PC-9 (cell line): Measurements from ENCODE around the gene ALOXE3. TPM values are rescaled to one million over a fixed set of nuclear protein-coding genes. Genes with fewer than 3 reads are reported as not detected.

Experiments
- Bru-seq: library from RNA; stranded (reverse); fragments of 400-500 nt; gene quantifications from one replicate; lab custom pipeline; 2021; lab: Mats Ljungman, UMichigan
- BruChase-seq, 2 experiments: library from RNA; stranded (reverse); fragments of 400-500 nt; gene quantifications; one replicate each; lab custom pipeline; 2021; lab: Mats Ljungman, UMichigan
- BruUV-seq: library from RNA; stranded (reverse); fragments of 400-500 nt; replicated peaks from 2 replicates; lab custom pipeline; 2021; lab: Mats Ljungman, UMichigan
- CTCF ChIA-PET: fragments of 300-600 bp; sonication (Branson Sonifier 250); formaldehyde crosslinking; loops from one replicate; lab custom pipeline; 2022; ENCODE audit warnings: antibody characterized with exemption; lab: Charles Lee
- POLR2A ChIA-PET: fragments of 300-600 bp; sonication (Branson Sonifier 250); formaldehyde crosslinking; loops from one replicate; lab custom pipeline; 2022; ENCODE audit warnings: antibody characterized with exemption; ENCODE audit not compliant: unreplicated experiment; lab: Charles Lee
- DNase-seq, 2 experiments: peaks; one replicate each; pipeline versions ENCODE4 v3.0.0 to v3.0.0-alpha.2; 2015 to 2022; ENCODE audit warnings: mixed read lengths in 1 of 2
- H2AFZ ChIP-seq: fragments of 200-600 bp; sonication (generic); 2 replicates; pipeline ENCODE4 v1.8.1; 2017; ENCODE audit warnings: antibody characterized with exemption
- H3F3A ChIP-seq: fragments of 200-600 bp; sonication (generic); 2 replicates; pipeline ENCODE4 v1.8.1; 2017; ENCODE audit warnings: antibody characterized with exemption, mild to moderate bottlenecking, low read depth; ENCODE audit not compliant: insufficient read depth
- H3K27ac ChIP-seq: fragments of 200-600 bp; sonication (generic); 2 replicates; pipeline ENCODE4 v1.6.1; 2016; ENCODE audit warnings: mixed run types
- H3K27me3 ChIP-seq: fragments of 200-600 bp; sonication (generic); 2 replicates; pipeline ENCODE4 v1.6.1; 2016; ENCODE audit warnings: low read depth, mixed run types; ENCODE audit not compliant: insufficient read depth
- H3K36me3 ChIP-seq: fragments of 200-600 bp; sonication (generic); 2 replicates; pipeline ENCODE4 v1.6.1; 2016; ENCODE audit warnings: low read depth, mixed run types
- H3K4me1 ChIP-seq: fragments of 200-600 bp; sonication (generic); replicated peaks from 2 replicates; pipeline ENCODE4 v1.6.1; 2016; ENCODE audit warnings: mixed run types; ENCODE audit not compliant: insufficient read depth
- H3K4me2 ChIP-seq: fragments of 200-600 bp; sonication (generic); 2 replicates; pipeline ENCODE4 v1.6.1; 2017; ENCODE audit warnings: mixed run types
- H3K4me3 ChIP-seq: fragments of 200-600 bp; sonication (generic); 2 replicates; pipeline ENCODE4 v1.6.1; 2016; ENCODE audit warnings: mixed run types
- H3K79me2 ChIP-seq: fragments of 200-600 bp; sonication (generic); 2 replicates; pipeline ENCODE4 v1.6.1; 2017; ENCODE audit warnings: low read depth, mixed run types
- H3K9me2 ChIP-seq: fragments of 200-600 bp; sonication (generic); 2 replicates; pipeline ENCODE4 v1.8.1; 2017; ENCODE audit warnings: mild to moderate bottlenecking; ENCODE audit not compliant: insufficient read depth
- H3K9me3 ChIP-seq: fragments of 200-600 bp; sonication (generic); 2 replicates; pipeline ENCODE4 v1.8.1; 2016; ENCODE audit warnings: low read depth; ENCODE audit not compliant: insufficient read depth
- H4K20me1 ChIP-seq: fragments of 200-600 bp; sonication (generic); 2 replicates; pipeline ENCODE4 v1.8.1; 2017; ENCODE audit not compliant: insufficient read depth
- EZH2 ChIP-seq: fragments of 200-600 bp; sonication (generic); IDR thresholded peaks from 2 replicates; pipeline ENCODE4 v1.8.0; 2017; ENCODE audit warnings: antibody characterized with exemption, low read depth
- intact Hi-C: fragments of 100-400 bp; cut with micrococcal nuclease; formaldehyde crosslinking; loops from one replicate; pipeline ENCODE4 v1.10.0; 2022; ENCODE audit not compliant: unreplicated experiment
- long read RNA-seq: library from polyadenylated mRNA; stranded (forward); transcript quantifications from one replicate; pipeline ENCODE4 v2.0.0, GENCODE V29; 2022
- total RNA-seq: library from RNA; stranded (reverse); gene quantifications from 2 replicates; pipeline ENCODE4 v1.2.3, GENCODE V29; 2021
- TF ChIP-seq, protein P1 (sequence below): fragments of 200-600 bp; sonication (generic); conservative IDR thresholded peaks from 2 replicates; pipeline ENCODE4 v1.6.1; 2017; ENCODE audit warnings: mixed run types, antibody characterized with exemption, mild to moderate bottlenecking, moderate library complexity

Gene ALOXE3
- total RNA-seq (0.70 and 1.4 TPM in 2 replicates), Bru-seq, nascent RNA (percentile 30 among the genes with signal in this experiment), BruChase-seq, experiment 1, labeled RNA remaining after a 2-hour chase (percentile 25 among the genes with signal in this experiment), BruChase-seq, experiment 2, labeled RNA remaining after a 6-hour chase (percentile 34 among the genes with signal in this experiment)
- long read RNA-seq, partial matches to known transcripts = 2 of 5 reads
- long read RNA-seq, other reads (novel, unspliced or antisense) = 1 of 5 reads

DNA sequence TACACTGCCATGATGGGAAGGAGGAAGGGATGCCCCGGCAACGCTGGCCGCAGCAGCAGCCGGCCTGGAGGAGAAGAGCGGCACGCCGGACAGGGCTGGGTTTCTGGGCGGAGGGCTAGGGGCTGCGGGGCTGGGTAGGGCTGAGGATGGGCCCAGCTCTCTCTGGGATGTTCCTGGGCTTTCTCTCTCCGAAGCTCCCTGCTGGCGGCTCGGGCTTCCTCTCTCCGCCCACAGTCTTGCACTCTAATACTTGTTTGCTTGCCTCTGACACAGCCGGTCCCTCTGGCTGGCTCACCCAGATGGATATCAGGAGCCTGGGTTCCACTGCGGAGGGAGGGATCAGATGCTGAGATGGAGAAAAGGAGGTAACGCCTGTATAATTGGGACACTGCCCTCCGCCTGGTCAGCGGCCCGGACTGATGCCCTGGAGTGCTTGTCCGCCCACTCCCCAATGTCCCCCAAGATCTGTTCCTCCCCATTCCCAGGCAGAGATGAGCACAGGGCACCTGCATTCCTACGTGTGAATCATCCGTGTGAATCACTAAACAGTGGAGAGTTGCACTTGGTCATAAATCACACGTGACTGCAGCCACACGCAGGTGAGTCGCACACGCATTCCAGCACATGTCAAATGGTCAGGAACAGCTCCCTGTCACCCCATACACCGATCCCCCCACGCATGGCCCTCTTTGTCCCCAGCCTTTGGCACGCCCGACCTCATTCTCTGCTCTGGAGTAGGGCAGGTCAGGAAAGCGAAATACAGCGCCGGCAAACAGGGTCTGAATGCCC lies at the start of gene ALOXE3:
Gene ALOXE3, minus strand, starts transcription at position 535 of the 789 bp plus-strand sequence. Its CDS starts 524 bp downstream, at position 11.
- Histone ChIP-seq H3K4me3 (peak within 1 kb of the TSS; percentile 87), H3K9me2 (no peaks in the 10 kb centered on the region), H3F3A (peaks cover 30% of the 10 kb centered on the region), H3K4me2 (peak within 1 kb of the TSS; percentile 95), H3K27ac (peak within 1 kb of the TSS; percentile 87), H3K27me3 (no peaks in the 10 kb centered on the region), H3K9me3 (no peaks in the 10 kb centered on the region), H3K36me3 (no peaks in the 10 kb centered on the region), H3K4me1 (peaks cover 11% of the 10 kb centered on the region), H3K79me2 (no peaks in the 10 kb centered on the region), H2AFZ (peak within 1 kb of the TSS; percentile 79), H4K20me1 (peaks cover 5% of the 10 kb centered on the region; the same call in 1 of the 2 replicates)
- intact Hi-C loops = loop anchor here (2.0 to 5.0 kb wide), 5 partner anchors 37 to 371 kb away; partner anchors contain the start of gene RPL26
- ChIA-PET POLR2A (interaction anchor here (0.6 kb wide), 1 partner anchor 24 kb away, joined by 3 read pairs; no protein-coding TSS in a partner anchor), CTCF (interaction anchor here (0.5 to 1.3 kb wide), 4 partner anchors 44 to 715 kb away, joined by 4 to 6 read pairs (median 6); partner anchors contain the start of gene AURKB)
- TF ChIP-seq, protein P1, sequence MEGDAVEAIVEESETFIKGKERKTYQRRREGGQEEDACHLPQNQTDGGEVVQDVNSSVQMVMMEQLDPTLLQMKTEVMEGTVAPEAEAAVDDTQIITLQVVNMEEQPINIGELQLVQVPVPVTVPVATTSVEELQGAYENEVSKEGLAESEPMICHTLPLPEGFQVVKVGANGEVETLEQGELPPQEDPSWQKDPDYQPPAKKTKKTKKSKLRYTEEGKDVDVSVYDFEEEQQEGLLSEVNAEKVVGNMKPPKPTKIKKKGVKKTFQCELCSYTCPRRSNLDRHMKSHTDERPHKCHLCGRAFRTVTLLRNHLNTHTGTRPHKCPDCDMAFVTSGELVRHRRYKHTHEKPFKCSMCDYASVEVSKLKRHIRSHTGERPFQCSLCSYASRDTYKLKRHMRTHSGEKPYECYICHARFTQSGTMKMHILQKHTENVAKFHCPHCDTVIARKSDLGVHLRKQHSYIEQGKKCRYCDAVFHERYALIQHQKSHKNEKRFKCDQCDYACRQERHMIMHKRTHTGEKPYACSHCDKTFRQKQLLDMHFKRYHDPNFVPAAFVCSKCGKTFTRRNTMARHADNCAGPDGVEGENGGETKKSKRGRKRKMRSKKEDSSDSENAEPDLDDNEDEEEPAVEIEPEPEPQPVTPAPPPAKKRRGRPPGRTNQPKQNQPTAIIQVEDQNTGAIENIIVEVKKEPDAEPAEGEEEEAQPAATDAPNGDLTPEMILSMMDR = no peak
- TF ChIP-seq EZH2 = no peak
- BruUV-seq = TSS peak; percentile 29
- peak; percentile 69 to 83 for DNase-seq

DNA sequence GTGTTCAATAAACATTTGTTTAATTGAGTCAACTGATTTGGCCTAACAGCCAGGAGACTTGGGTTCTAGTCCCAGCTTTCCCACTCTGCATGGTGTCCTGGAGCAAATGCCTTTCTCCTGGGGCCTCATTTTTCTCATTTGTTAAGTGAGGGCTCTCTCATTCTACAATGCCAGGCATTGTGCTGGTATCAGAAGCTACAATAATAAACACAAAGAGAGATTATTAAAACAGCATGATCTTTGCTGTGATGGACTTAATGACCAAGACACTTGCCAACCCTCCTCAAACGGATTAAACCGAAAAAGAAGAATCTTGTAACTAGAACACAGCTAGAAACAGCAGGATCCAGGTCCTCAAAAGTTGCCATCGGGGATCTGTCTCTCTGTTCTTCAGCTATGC lies 49.2 kb upstream of the ALOXE3 start:
- BruUV-seq = no TSS peak
- intact Hi-C loops = no loop called here

More for the DNA sequence above, 49.2 kb upstream of the ALOXE3 start:
- Histone ChIP-seq H3K9me2 (no peaks in the 10 kb centered on the region), H3K4me1 (peaks cover 8% of the 10 kb centered on the region; the same call in 1 of the 2 replicates), H3F3A (peaks cover 13% of the 10 kb centered on the region; the same call in 1 of the 2 replicates), H3K27ac (no peak overlapping the region), H3K36me3 (no peaks in the 10 kb centered on the region), H3K9me3 (no peaks in the 10 kb centered on the region), H4K20me1 (no peaks in the 10 kb centered on the region), H2AFZ (no peak overlapping the region), H3K4me3 (no peak overlapping the region), H3K27me3 (no peaks in the 10 kb centered on the region), H3K4me2 (no peak overlapping the region), H3K79me2 (no peaks in the 10 kb centered on the region)
- TF ChIP-seq, protein P1 = no peak
- no peak for TF ChIP-seq EZH2
- ChIA-PET CTCF (no interaction called here), POLR2A (interaction anchor here (0.6 kb wide), 1 partner anchor 18 kb away, joined by 4 read pairs; no protein-coding TSS in a partner anchor)
- DNase-seq = no peak
